Measurements from ENCODE around the gene MRPL16. TPM values are rescaled to one million over a fixed set of nuclear protein-coding genes. Genes with fewer than 3 reads are reported as not detected.
A peak's percentile ranks its signal among the peaks of the same experiment; 100 is the strongest.

MRPL16 gene
- total RNA-seq, 1 experiment from 2014 or later, result 66.0 TPM

DNA sequence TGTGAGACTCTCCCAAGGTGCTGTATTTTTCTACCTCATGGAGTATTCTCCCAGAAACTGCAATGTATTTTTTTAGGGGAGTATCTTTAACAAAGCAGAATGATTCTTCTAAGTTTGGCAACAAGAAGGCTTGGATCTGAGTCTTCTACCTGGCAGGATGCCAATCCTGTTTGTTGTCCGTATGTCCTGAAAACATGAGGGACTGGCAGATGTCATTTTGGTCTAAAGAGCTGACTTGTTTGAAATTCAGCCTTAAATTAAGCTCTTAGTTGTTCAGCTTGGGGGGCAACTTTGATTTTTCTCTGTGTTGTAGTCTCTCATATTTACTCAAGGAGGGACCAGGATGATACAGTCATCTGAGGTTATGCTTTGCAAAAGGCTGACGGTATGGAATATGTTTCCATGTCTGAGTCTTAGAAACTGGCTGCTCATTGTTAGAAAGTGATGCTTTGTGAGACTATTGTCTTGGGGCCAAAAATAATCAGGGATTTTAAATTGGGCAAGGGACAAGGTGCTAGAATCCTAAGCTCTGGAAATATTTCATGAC, 9.3 kb downstream of the MRPL16 start:
- 0 out of 2 replicates have a peak, but pooled peaks cover 4% of the 10 kb centered on the region for H3K4me1 ChIP-seq
- no peak overlapping the region for H3K4me3 Mint-ChIP-seq (ENCODE audit: unreplicated experiment)
- H3K9me3 ChIP-seq, result no peaks in the 10 kb centered on the region
- H3K4me3 ChIP-seq (ENCODE audit: low read depth, low read length), result no peak overlapping the region
- intact Hi-C loops (cut with micrococcal nuclease; ENCODE audit: unreplicated experiment), result no loop called here
- TF ChIP-seq, protein P1, sequence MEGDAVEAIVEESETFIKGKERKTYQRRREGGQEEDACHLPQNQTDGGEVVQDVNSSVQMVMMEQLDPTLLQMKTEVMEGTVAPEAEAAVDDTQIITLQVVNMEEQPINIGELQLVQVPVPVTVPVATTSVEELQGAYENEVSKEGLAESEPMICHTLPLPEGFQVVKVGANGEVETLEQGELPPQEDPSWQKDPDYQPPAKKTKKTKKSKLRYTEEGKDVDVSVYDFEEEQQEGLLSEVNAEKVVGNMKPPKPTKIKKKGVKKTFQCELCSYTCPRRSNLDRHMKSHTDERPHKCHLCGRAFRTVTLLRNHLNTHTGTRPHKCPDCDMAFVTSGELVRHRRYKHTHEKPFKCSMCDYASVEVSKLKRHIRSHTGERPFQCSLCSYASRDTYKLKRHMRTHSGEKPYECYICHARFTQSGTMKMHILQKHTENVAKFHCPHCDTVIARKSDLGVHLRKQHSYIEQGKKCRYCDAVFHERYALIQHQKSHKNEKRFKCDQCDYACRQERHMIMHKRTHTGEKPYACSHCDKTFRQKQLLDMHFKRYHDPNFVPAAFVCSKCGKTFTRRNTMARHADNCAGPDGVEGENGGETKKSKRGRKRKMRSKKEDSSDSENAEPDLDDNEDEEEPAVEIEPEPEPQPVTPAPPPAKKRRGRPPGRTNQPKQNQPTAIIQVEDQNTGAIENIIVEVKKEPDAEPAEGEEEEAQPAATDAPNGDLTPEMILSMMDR (IDR thresholded peaks at IDR 0.05; ENCODE audit: insufficient read depth in 1 of 2, low read depth in 1 of 2, low read length in 1 of 2, severe bottlenecking in 1 of 2, unreplicated experiment in 1 of 2), result no peak
- no peaks in the 10 kb centered on the region for H3K27me3 Mint-ChIP-seq (ENCODE audit: insufficient read depth, unreplicated experiment)
- H3K9me3 Mint-ChIP-seq (ENCODE audit: unreplicated experiment), result no peaks in the 10 kb centered on the region
- ChIA-PET POLR2A (interaction anchor here (0.7 kb wide), 1 partner anchor 9 kb away, joined by 3 read pairs; the partner anchor contains the start of gene MRPL16), CTCF (interaction anchor here (0.6 kb wide), 1 partner anchor 101 kb away, joined by 3 read pairs; no protein-coding TSS in a partner anchor)
- DNase-seq, result no peak
- no peaks in the 10 kb centered on the region for H3K27me3 ChIP-seq (replicated peaks; ENCODE audit: control insufficient read depth, insufficient read depth, low read length)
- peaks cover 5% of the 10 kb centered on the region; the same call in 1 of the 2 replicates for H3K36me3 ChIP-seq (ENCODE audit: control insufficient read depth, insufficient read depth, low read length)
- peaks cover 96% of the 10 kb centered on the region for H3K36me3 Mint-ChIP-seq (ENCODE audit: insufficient read depth, unreplicated experiment)
- H3K4me1 Mint-ChIP-seq (ENCODE audit: low read depth, unreplicated experiment), result peaks cover 9% of the 10 kb centered on the region
- H3K27ac Mint-ChIP-seq (ENCODE audit: unreplicated experiment), result peak overlapping the region; percentile 68
- no TSS peak for BruUV-seq (replicated peaks)

DNA sequence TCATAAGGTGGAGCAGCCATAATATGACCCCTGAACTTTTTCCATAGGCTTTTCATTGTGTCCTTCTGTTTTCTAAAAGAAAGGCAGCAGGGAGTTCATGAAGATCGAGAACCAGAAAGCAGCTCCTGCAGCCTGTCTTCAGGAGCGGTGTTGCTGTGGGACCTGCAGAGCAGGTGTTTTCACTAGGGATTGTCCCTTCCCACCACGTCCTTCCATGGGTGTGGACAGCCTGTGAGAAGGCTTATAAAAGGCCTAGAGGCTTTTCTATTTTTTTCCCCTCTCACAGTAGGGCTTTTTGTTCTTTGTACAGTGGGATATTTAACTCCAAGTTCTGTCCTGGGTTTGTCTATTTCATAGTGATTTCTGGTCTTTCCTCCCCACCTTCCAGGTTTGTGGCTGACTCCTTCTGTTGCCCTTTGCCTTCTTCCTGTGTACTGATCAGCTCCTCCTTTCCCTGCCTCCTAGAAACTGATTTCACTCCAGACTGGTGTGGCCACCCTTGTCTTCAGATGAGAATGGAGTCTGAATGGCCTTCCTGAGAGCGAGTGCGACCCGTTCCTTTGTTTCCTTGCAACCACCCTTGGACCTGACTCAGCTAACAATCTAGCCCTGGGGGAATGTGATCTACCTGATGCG, 10.1 kb downstream of the MRPL16 start:
- H3K36me3 ChIP-seq (ENCODE audit: control insufficient read depth, insufficient read depth, low read length), result peaks cover 5% of the 10 kb centered on the region; the same call in 1 of the 2 replicates
- H3K4me1 ChIP-seq, result 0 out of 2 replicates have a peak, but pooled peaks cover 4% of the 10 kb centered on the region
- Mint-ChIP-seq H3K27ac (ENCODE audit: unreplicated experiment) (peak overlapping the region; percentile 68), H3K4me3 (ENCODE audit: unreplicated experiment) (no peak overlapping the region), H3K4me1 (ENCODE audit: low read depth, unreplicated experiment) (peaks cover 7% of the 10 kb centered on the region), H3K36me3 (ENCODE audit: insufficient read depth, unreplicated experiment) (peaks cover 96% of the 10 kb centered on the region), H3K9me3 (ENCODE audit: unreplicated experiment) (no peaks in the 10 kb centered on the region), H3K27me3 (ENCODE audit: insufficient read depth, unreplicated experiment) (no peaks in the 10 kb centered on the region)
- intact Hi-C loops (cut with micrococcal nuclease; ENCODE audit: unreplicated experiment), result no loop called here
- BruUV-seq (replicated peaks), result no TSS peak
- DNase-seq, result no peak
- no peaks in the 10 kb centered on the region for H3K27me3 ChIP-seq (replicated peaks; ENCODE audit: control insufficient read depth, insufficient read depth, low read length)
- TF ChIP-seq, protein P1 (IDR thresholded peaks at IDR 0.05; ENCODE audit: insufficient read depth in 1 of 2, low read depth in 1 of 2, low read length in 1 of 2, severe bottlenecking in 1 of 2, unreplicated experiment in 1 of 2), result no peak
- CTCF ChIA-PET, result no interaction called here
- H3K9me3 ChIP-seq, result no peaks in the 10 kb centered on the region
- no peak overlapping the region for H3K4me3 ChIP-seq (ENCODE audit: low read depth, low read length)
- POLR2A ChIA-PET, result no interaction called here

DNA sequence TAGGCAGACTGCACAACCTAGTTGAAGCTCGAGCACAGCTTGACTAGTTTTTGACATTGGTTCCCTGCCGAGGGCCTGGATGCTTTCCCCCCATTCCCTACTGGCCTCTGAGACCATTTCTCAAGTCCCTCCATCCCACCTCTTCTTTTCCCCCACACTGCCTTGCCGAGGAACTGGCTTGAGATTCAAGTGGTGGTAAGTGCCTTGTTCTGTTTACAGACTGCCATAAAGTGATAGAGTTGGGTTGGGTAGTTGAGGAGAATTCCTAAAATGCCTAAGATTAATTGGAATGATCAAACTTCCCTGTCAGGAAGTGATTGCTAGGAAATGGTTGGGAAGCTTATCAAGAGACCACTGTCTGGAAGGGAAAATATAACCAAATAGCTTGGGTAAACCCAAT, 16.2 kb downstream of the MRPL16 start:
- Mint-ChIP-seq H3K9me3 (ENCODE audit: unreplicated experiment) (no peaks in the 10 kb centered on the region), H3K27ac (ENCODE audit: unreplicated experiment) (no peak overlapping the region), H3K4me1 (ENCODE audit: low read depth, unreplicated experiment) (peaks cover 13% of the 10 kb centered on the region), H3K36me3 (ENCODE audit: insufficient read depth, unreplicated experiment) (peaks cover 96% of the 10 kb centered on the region), H3K4me3 (ENCODE audit: unreplicated experiment) (no peak overlapping the region), H3K27me3 (ENCODE audit: insufficient read depth, unreplicated experiment) (no peaks in the 10 kb centered on the region)
- H3K9me3 ChIP-seq, result no peaks in the 10 kb centered on the region
- DNase-seq, result no peak
- no peaks in the 10 kb centered on the region for H3K27me3 ChIP-seq (replicated peaks; ENCODE audit: control insufficient read depth, insufficient read depth, low read length)
- ChIA-PET CTCF (no interaction called here), POLR2A (no interaction called here)
- peaks cover 17% of the 10 kb centered on the region; the same call in 1 of the 2 replicates for H3K36me3 ChIP-seq (ENCODE audit: control insufficient read depth, insufficient read depth, low read length)
- TF ChIP-seq, protein P1 (IDR thresholded peaks at IDR 0.05; ENCODE audit: insufficient read depth in 1 of 2, low read depth in 1 of 2, low read length in 1 of 2, severe bottlenecking in 1 of 2, unreplicated experiment in 1 of 2), result no peak
- intact Hi-C loops (cut with micrococcal nuclease; ENCODE audit: unreplicated experiment), result no loop called here
- H3K4me1 ChIP-seq, result no peaks in the 10 kb centered on the region
- BruUV-seq (replicated peaks), result no TSS peak
- H3K4me3 ChIP-seq (ENCODE audit: low read depth, low read length), result no peak overlapping the region

Measured in Caco-2 (cell line).